Lower lobe of right lung (tissue), 2 donors: ENCODE data around the gene FYN. TPM values are rescaled to one million over a fixed set of nuclear protein-coding genes. Genes with fewer than 3 reads are reported as not detected.

ENCODE experiments used
- ATAC-seq, 2 donors: fragments of 200-7000 bp; cut with Tn5 transposase; one replicate each; pipeline ENCODE4 v1.9.1; 2020 to 2022; ENCODE audit warnings: mild to moderate bottlenecking in 2 of 2, moderate library complexity in 2 of 2
- DNase-seq: peaks from one replicate; pipeline ENCODE4 v3.0.0-alpha.2; 2020
- H3K27ac ChIP-seq: fragments of 200-600 bp; one replicate; pipeline ENCODE4 v1.8.0; 2022
- H3K27me3 ChIP-seq: fragments of 200-600 bp; one replicate; pipeline ENCODE4 v1.8.0; 2022; ENCODE audit warnings: low read depth
- H3K36me3 ChIP-seq: fragments of 200-600 bp; one replicate; pipeline ENCODE4 v1.8.0; 2022; ENCODE audit warnings: mild to moderate bottlenecking
- H3K4me1 ChIP-seq: fragments of 200-600 bp; one replicate; pipeline ENCODE4 v1.8.0; 2022
- H3K4me3 ChIP-seq: fragments of 200-600 bp; one replicate; pipeline ENCODE4 v1.8.0; 2022; ENCODE audit warnings: mild to moderate bottlenecking
- H3K9me3 ChIP-seq: fragments of 200-600 bp; one replicate; pipeline ENCODE4 v1.8.0; 2022
- CTCF ChIP-seq: fragments of 200-600 bp; IDR thresholded peaks from one replicate; pipeline ENCODE4 v1.8.0; 2022; ENCODE audit warnings: antibody characterized with exemption, mild to moderate bottlenecking
- intact Hi-C: fragments of 100-400 bp; cut with DNase I; formaldehyde crosslinking; loops from one replicate; pipeline ENCODE4 v1.11.0; 2022
- total RNA-seq: library from RNA; stranded (reverse); fragmentation: NEBNext Ultra II Directional; extraction: Animal tissue kit (Norgen Biotek cat#: 25700); gene quantifications from one replicate; pipeline ENCODE4 v1.2.1, GENCODE V29; 2021
- donor health status: DM: no; HTN: yes; CAD: no; lungs with severe emphysema.

The FYN gene
- total RNA-seq, 1 donor from 2014 or later = 99.2 TPM

GRCh38 chr6:111870742-111871064 is 2.5 kb downstream of the FYN start:
- DNase-seq = no peak
- intact Hi-C loops = no loop called here
- TF ChIP-seq CTCF = no peak
- H3K4me1 ChIP-seq = peaks cover 42% of the 10 kb centered on the region
- no peaks in the 10 kb centered on the region for H3K36me3 ChIP-seq
- no peaks in the 10 kb centered on the region for H3K9me3 ChIP-seq
- H3K27ac ChIP-seq = no peak overlapping the region
- no peaks in the 10 kb centered on the region for H3K27me3 ChIP-seq
- peak overlapping the region; percentile 68 for H3K4me3 ChIP-seq
- ATAC-seq = no peak

GRCh38 chr6:111870051-111870741 is 3.1 kb downstream of the FYN start:
- Histone ChIP-seq H3K4me3 (peak overlapping the region; percentile 68), H3K9me3 (no peaks in the 10 kb centered on the region), H3K4me1 (peaks cover 45% of the 10 kb centered on the region), H3K27me3 (no peaks in the 10 kb centered on the region), H3K27ac (no peak overlapping the region), H3K36me3 (no peaks in the 10 kb centered on the region)
- ATAC-seq (no peak), DNase-seq (no peak)
- TF ChIP-seq CTCF = no peak
- intact Hi-C loops = no loop called here

GRCh38 chr6:111866857-111867256 is 6.4 kb downstream of the FYN start:
- Histone ChIP-seq H3K4me3 (no peak overlapping the region), H3K36me3 (no peaks in the 10 kb centered on the region), H3K27me3 (no peaks in the 10 kb centered on the region), H3K4me1 (peaks cover 29% of the 10 kb centered on the region), H3K27ac (no peak overlapping the region), H3K9me3 (no peaks in the 10 kb centered on the region)
- intact Hi-C loops = no loop called here
- TF ChIP-seq CTCF = no peak
- no peak for DNase-seq
- ATAC-seq = no peak

- no peak overlapping the region for H3K4me3 ChIP-seq
- DNase-seq (no peak), ATAC-seq (no peak)
- no peak for TF ChIP-seq CTCF
- peaks cover 27% of the 10 kb centered on the region for H3K4me1 ChIP-seq
- H3K9me3 ChIP-seq = no peaks in the 10 kb centered on the region
- intact Hi-C loops = no loop called here
- H3K27ac ChIP-seq = no peak overlapping the region
- H3K27me3 ChIP-seq = no peaks in the 10 kb centered on the region
- no peaks in the 10 kb centered on the region for H3K36me3 ChIP-seq
Observed at GRCh38 chr6:111865909-111866546, 7.2 kb downstream of the FYN start.

- no peak overlapping the region for H3K4me3 ChIP-seq
- H3K4me1 ChIP-seq = peaks cover 18% of the 10 kb centered on the region
- H3K27me3 ChIP-seq = no peaks in the 10 kb centered on the region
- TF ChIP-seq CTCF = no peak
- no peak for DNase-seq
- H3K9me3 ChIP-seq = no peaks in the 10 kb centered on the region
- intact Hi-C loops = no loop called here
- ATAC-seq = no peak
- no peaks in the 10 kb centered on the region for H3K36me3 ChIP-seq
- H3K27ac ChIP-seq = no peak overlapping the region
Observed at GRCh38 chr6:111865049-111865585, 8.1 kb downstream of the FYN start.
